Suprapubic skin (tissue), 3 donors: Measurements from ENCODE around the gene CDC14A.

Experiments
- CTCF ChIP-seq, 2 donors: fragments of 200-600 bp in 1 of 2; fragments of 450-650 bp in 1 of 2; sonication (generic) in 1 of 2; IDR thresholded peaks; one replicate each; pipeline ENCODE4 v1.5.1; 2016 to 2019; ENCODE audit warnings: antibody characterized with exemption in 2 of 2, mild to moderate bottlenecking in 1 of 2, moderate library complexity in 1 of 2
- POLR2A ChIP-seq, 2 donors: fragments of 450-650 bp; IDR thresholded peaks; one replicate each; pipeline ENCODE4 v1.6.1; 2017; ENCODE audit warnings: antibody characterized with exemption in 2 of 2, mild to moderate bottlenecking in 2 of 2, moderate library complexity in 2 of 2

GRCh38 chr1:100353071-100353801, 930 bp downstream of the CDC14A start:
- TF ChIP-seq CTCF (IDR thresholded peaks at IDR 0.05) (no peak), POLR2A (IDR thresholded peaks at IDR 0.05) (no peak)
